A549 (cell line): Measurements from ENCODE around the gene SLC34A2. TPM values are rescaled to one million over a fixed set of nuclear protein-coding genes. Genes with fewer than 3 reads are reported as not detected.
"Not testable (repeated sequence)": the region's sequence is repeated elsewhere in the genome, so short reads cannot be mapped to it uniquely, and the experiment has no call there.

Experiments used
- ATAC-seq, 2 experiments: fragments of 200-7000 bp in 1 of 2; fragments of >200 bp in 1 of 2; cut with Nextera tagmentation in 1 of 2; cut with Tn5 transposase in 1 of 2; 3 replicates each; pipeline versions ENCODE4 v1.8.0 to v1.9.1; 2018 to 2020; ENCODE audit warnings: mild to moderate bottlenecking in 1 of 2, moderate library complexity in 1 of 2
- CTCF ChIA-PET: fragments of 300-600 bp; sonication (Branson Sonifier 250); formaldehyde crosslinking; extraction: SDS; loops from one replicate; lab custom pipeline; 2021; ENCODE audit warnings: antibody characterized with exemption, inconsistent platforms; lab: Yijun Ruan, JAX
- POLR2A ChIA-PET: fragments of 350-600 bp; formaldehyde crosslinking; extraction: SDS; loops from one replicate; lab custom pipeline; 2021; ENCODE audit warnings: antibody characterized with exemption, inconsistent platforms; lab: Yijun Ruan, JAX
- DNase-seq, 2 experiments: peaks; one replicate each; pipeline versions ENCODE4 v3.0.0 to v3.0.0-alpha.2; 2011 to 2016; ENCODE audit warnings: low read depth in 1 of 2, low spot score in 1 of 2
- FAIRE-seq: peaks from 2 replicates; lab custom pipeline; 2011; peaks lifted over from hg19 to GRCh38; lab: Jason Lieb, UNC
- H3K27ac ChIP-seq, 2 experiments: fragments of >200 bp; sonication (Bioruptor Twin); formaldehyde crosslinking; 3 replicates each; pipeline ENCODE4 v1.5.1; 2016 to 2017
- H3K4me1 ChIP-seq: fragments of >200 bp; sonication (Bioruptor Twin); formaldehyde crosslinking; 3 replicates; pipeline ENCODE4 v1.6.1; 2016
- H3K4me2 ChIP-seq: fragments of >200 bp; sonication (Bioruptor Twin); formaldehyde crosslinking; 3 replicates; pipeline ENCODE4 v1.6.1; 2016
- H3K4me3 ChIP-seq: fragments of >200 bp; sonication (Bioruptor Twin); formaldehyde crosslinking; 3 replicates; pipeline ENCODE4 v1.5.1; 2016
- H3K9me3 ChIP-seq: fragments of >200 bp; sonication (Bioruptor Twin); formaldehyde crosslinking; 3 replicates; pipeline ENCODE4 v1.6.1; 2016
- CBX8 ChIP-seq: fragments of 200-600 bp; sonication (generic); IDR thresholded peaks from 2 replicates; pipeline ENCODE4 v1.6.1; 2016
- CEBPB ChIP-seq, 2 experiments: fragments of >200 bp in 1 of 2; sonication (Bioruptor Twin) in 1 of 2; formaldehyde crosslinking in 1 of 2; IDR thresholded peaks; 2 replicates each; pipeline ENCODE4 v1.6.1; 2012 to 2016
- CHD2 ChIP-seq: fragments of 150-350 bp; IDR thresholded peaks from 2 replicates; pipeline ENCODE4 v1.6.1; 2014; ENCODE audit warnings: low read length; ENCODE audit not compliant: partially characterized antibody
- FOSL2 ChIP-seq, 2 experiments: fragments of 450-650 bp in 1 of 2; fragments of >200 bp in 1 of 2; sonication (Bioruptor Twin) in 1 of 2; formaldehyde crosslinking; IDR thresholded peaks; 2 replicates each; pipeline versions ENCODE4 v1.5.0 to v1.6.1; 2016 to 2020; ENCODE audit warnings: mild to moderate bottlenecking in 1 of 2, moderate library complexity in 1 of 2
- GATA3 ChIP-seq: IDR thresholded peaks from 2 replicates; pipeline ENCODE4 v1.6.1; 2012; ENCODE audit warnings: borderline replicate concordance
- HDAC2 ChIP-seq: fragments of 200-600 bp; sonication (generic); IDR thresholded peaks from 2 replicates; pipeline ENCODE4 v1.6.1; 2016
- MAFK ChIP-seq: fragments of 450-650 bp; IDR thresholded peaks from 2 replicates; pipeline ENCODE4 v1.6.1; 2014; ENCODE audit not compliant: partially characterized antibody
- PHF8 ChIP-seq: fragments of 200-600 bp; sonication (generic); IDR thresholded peaks from 2 replicates; pipeline ENCODE4 v1.6.1; 2016; ENCODE audit warnings: low read depth, mild to moderate bottlenecking, antibody characterized with exemption, moderate library complexity, borderline replicate concordance
- POLR2A ChIP-seq: IDR thresholded peaks from 2 replicates; pipeline ENCODE4 v1.6.1; 2012; ENCODE audit warnings: mild to moderate bottlenecking, low read length
- RCOR1 ChIP-seq: fragments of 150-350 bp; IDR thresholded peaks from 2 replicates; pipeline ENCODE4 v1.6.1; 2014; ENCODE audit warnings: antibody characterized with exemption, low read length, low read depth
- TP53 ChIP-seq: fragments of 250-450 bp; sonication (Bioruptor Pico); IDR thresholded peaks from 2 replicates; pipeline ENCODE4 v1.5.0; 2021; ENCODE audit warnings: mild to moderate bottlenecking, moderate library complexity
- ZC3H11A ChIP-seq: fragments of 450-650 bp; IDR thresholded peaks from 2 replicates; pipeline ENCODE4 v1.6.1; 2014; ENCODE audit warnings: antibody characterized with exemption, mild to moderate bottlenecking
- ZFP36 ChIP-seq: fragments of 450-650 bp; IDR thresholded peaks from 2 replicates; pipeline ENCODE4 v1.6.1; 2014; ENCODE audit warnings: borderline replicate concordance; ENCODE audit not compliant: partially characterized antibody
- ZSCAN20 ChIP-seq: fragments of 250-450 bp; sonication (Bioruptor Pico); IDR thresholded peaks from 2 replicates; pipeline ENCODE4 v1.8.0; 2022; ENCODE audit warnings: mild to moderate bottlenecking, moderate library complexity
- WGBS: methylation state at CpG from one replicate; pipeline ENCODE4 v1.1.6; 2017; ENCODE audit errors: missing lambda C conversion rate; 5-methylcytosine and 5-hydroxymethylcytosine counted together
- polyA plus RNA-seq, 4 experiments: library from polyadenylated mRNA; depleted of rRNA in 3 of 4; stranded (reverse); fragments of >200 nt; fragmentation: RNase III in 1 of 4; extraction: RNeasy Plus Mini Kit Qiagen cat#74134 plus additional on column Dnase treatment in 1 of 4; gene quantifications; 2 replicates in 3 of 4; 3 replicates in 1 of 4; pipeline ENCODE4 v1.2.3, GENCODE V29; 2011 to 2017
- TF ChIP-seq, protein P1 (sequence below): fragments of 250-450 bp; sonication (Bioruptor Pico); IDR thresholded peaks from 2 replicates; pipeline ENCODE4 v1.5.0; 2021; ENCODE audit warnings: mild to moderate bottlenecking, moderate library complexity, borderline replicate concordance

The SLC34A2 gene
- polyA plus RNA-seq, 2 of the 4 experiments (the other 2 are of a cell fraction) = 0.03 to 0.08 TPM

DNA sequence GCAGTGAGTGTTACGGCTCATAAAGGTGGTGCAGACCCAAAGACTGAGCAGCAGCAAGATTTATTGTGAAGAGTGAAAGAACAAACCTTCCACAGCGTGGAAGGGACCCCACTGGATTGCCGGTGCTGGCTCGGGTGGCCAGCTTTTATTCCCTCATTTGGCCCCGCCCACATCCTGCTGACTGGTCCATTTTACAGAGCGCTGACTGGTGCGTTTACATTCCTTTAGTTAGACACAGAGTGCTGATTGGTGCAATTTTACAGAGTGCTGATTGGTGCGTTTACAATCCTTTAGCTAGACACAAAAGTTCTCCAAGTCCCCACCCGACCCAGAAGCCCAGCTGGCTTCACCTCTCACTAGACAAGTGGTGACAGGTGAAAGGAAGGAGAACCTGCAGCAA is 42.0 kb upstream of the SLC34A2 start:
- POLR2A ChIA-PET, H3K9me3 ChIP-seq, CTCF ChIA-PET, ATAC-seq, H3K4me2 ChIP-seq, FAIRE-seq, H3K4me1 ChIP-seq: not testable (repeated sequence)
- peak; percentile 65 for TF ChIP-seq MAFK
- TF ChIP-seq, all 56 proteins: peak for 1; not testable (repeated sequence) for 55
- not testable (repeated sequence) for H3K4me3 ChIP-seq, H3K27ac ChIP-seq, DNase-seq
- 72% methylated on average over 8 of the region's 9 CpGs for WGBS

DNA sequence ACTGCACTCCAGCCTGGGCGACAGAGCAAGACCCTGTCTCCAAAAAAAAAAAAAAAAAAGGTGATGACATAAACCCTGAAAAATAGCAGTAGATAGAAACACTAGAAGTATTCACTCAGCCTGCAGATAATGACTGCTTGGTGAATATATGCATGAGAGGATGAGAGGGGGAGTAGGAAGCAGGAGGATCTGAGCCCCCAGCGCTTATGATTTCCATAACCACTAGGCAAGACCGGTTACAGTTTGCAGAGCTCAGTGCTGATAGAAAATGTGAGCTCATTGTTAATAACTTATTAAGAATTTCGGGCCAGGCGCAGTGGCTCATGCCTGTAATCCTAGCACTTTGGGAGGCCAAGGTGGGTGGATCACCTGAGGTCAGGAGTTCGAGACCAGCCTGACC is 40.8 kb upstream of the SLC34A2 start:
- TF ChIP-seq RCOR1 = no peak
- TF ChIP-seq, protein P1, sequence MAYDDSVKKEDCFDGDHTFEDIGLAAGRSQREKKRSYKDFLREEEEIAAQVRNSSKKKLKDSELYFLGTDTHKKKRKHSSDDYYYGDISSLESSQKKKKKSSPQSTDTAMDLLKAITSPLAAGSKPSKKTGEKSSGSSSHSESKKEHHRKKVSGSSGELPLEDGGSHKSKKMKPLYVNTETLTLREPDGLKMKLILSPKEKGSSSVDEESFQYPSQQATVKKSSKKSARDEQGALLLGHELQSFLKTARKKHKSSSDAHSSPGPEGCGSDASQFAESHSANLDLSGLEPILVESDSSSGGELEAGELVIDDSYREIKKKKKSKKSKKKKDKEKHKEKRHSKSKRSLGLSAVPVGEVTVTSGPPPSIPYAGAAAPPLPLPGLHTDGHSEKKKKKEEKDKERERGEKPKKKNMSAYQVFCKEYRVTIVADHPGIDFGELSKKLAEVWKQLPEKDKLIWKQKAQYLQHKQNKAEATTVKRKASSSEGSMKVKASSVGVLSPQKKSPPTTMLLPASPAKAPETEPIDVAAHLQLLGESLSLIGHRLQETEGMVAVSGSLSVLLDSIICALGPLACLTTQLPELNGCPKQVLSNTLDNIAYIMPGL (CRISPR knock-in tag) = no peak
- TF ChIP-seq ZFP36 = no peak
- no peak for TF ChIP-seq TP53 (CRISPR knock-in tag)
- no peak for TF ChIP-seq CHD2
- TF ChIP-seq, all 56 proteins: peak for 0
- Histone ChIP-seq H3K4me1 (no peaks in the 10 kb centered on the region), H3K9me3 (no peaks in the 10 kb centered on the region), H3K4me3 (no peak overlapping the region), H3K4me2 (no peak overlapping the region), H3K27ac (no peak overlapping the region)
- no peak for ATAC-seq
- no peak for DNase-seq
- ChIA-PET CTCF (interaction anchor here (0.6 kb wide), 1 partner anchor 1030 kb away, joined by 3 read pairs; no protein-coding TSS in a partner anchor), POLR2A (no interaction called here)
- FAIRE-seq = no peak
- WGBS = 68% methylated on average over 6 of the region's 6 CpGs

DNA sequence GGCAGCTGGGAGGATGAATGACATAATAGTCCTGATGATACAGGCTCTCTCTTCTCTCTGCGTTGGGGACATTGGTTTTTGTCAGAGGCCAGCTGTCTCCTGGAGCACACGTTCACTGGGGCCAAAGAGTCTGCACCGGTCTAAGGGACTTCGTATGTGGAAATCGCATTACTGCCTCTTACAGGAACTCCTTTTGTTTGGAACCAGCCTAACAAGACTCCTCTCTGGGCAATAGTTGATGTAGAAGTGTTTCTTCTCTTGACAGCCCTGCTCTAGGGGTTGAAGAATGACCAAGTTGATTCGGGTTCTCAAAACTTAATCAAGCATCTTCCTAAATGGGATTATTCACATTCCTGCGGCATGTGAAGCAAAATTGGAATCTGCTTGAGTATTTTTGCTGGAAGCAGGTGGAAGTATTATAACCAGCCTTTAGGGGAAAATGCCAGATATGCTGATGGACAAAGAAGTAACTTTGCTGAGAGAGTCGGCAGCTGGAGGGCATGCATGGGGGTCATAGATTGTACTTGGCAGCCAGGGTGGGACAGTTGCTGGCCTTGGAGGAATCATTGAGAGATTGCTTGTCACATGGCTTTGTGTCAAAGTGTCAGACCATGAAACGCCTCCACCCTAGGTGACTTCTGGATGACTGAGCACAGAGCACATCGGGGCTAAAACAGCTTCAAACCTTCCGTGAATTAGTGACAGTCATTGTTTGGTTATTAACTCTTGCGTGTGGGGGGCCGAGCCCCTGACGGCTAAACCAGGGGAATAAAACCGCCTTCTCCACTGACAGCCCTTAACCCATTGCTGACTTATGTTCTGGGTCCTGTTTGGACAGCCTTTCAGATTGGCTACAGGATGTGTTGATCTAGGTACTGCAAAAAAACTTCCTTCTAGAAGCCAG is 34.4 kb upstream of the SLC34A2 start:
- FAIRE-seq (no peak), DNase-seq (no peak)
- no peaks in the 10 kb centered on the region for H3K4me1 ChIP-seq
- H3K4me3 ChIP-seq = no peak overlapping the region
- H3K27ac ChIP-seq = no peak overlapping the region
- 52% methylated on average over 15 of the region's 15 CpGs for WGBS
- CTCF ChIA-PET = no interaction called here
- H3K9me3 ChIP-seq = no peaks in the 10 kb centered on the region
- TF ChIP-seq ZC3H11A = no peak
- TF ChIP-seq, all 56 proteins: peak for 0
- ATAC-seq = no peak
- H3K4me2 ChIP-seq = no peak overlapping the region
- POLR2A ChIA-PET = no interaction called here

DNA sequence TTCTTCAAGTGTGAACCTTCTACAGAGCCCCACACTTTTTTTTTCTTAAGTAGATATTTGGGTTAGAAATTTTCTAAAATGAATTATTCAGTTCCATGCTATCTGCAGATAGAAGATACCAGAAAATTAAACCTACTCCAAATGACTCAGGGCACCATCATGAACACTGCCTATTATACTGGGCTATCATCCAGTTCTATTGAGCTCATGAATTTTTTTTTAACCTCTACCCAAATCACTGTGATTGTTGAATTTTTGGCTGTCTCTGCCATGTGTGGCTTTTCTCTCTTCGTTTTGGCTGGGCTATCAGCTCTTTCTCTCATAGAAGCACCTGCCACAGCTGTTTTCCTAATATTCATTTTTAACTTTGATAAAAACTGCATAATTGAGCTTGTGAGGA is 31.0 kb upstream of the SLC34A2 start:
- Histone ChIP-seq H3K4me2 (no peak overlapping the region), H3K27ac (no peak overlapping the region), H3K4me3 (no peak overlapping the region), H3K4me1 (no peaks in the 10 kb centered on the region), H3K9me3 (no peaks in the 10 kb centered on the region)
- FAIRE-seq = no peak
- DNase-seq = no peak
- no peak for ATAC-seq
- POLR2A ChIA-PET = no interaction called here
- CTCF ChIA-PET = interaction anchor here (2.1 kb wide), 1 partner anchor 183 kb away, joined by 5 read pairs; no protein-coding TSS in a partner anchor
- WGBS = 10% methylated on average over 1 of the region's 1 CpG
- TF ChIP-seq CEBPB (IDR thresholded peaks at IDR 0.05) = no peak

DNA sequence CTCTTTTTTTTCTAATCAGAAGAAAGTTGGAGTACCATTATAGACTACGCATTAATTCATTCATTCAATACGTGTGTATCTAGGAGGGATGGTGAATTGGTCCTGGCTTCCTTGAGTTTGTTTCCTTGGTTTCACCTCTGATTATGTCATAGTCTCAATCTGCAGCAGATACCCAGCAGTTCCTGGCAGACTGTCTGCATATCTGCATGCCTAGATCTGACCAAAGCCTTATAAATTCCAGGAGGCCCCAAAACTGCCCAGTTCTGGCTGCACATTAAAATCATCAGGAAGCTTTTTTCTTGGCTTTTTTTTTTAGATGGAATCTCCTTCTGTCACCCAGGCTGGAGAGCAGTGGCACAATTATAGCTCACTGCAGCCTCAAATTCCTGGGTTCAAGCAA is 27.2 kb upstream of the SLC34A2 start:
- TF ChIP-seq HDAC2 (no peak), FOSL2 (IDR thresholded peaks at IDR 0.05) (no peak), FOSL2 (CRISPR knock-in tag; IDR thresholded peaks at IDR 0.05) (no peak), PHF8 (no peak), CBX8 (no peak), CHD2 (no peak), POLR2A (no peak), ZSCAN20 (CRISPR knock-in tag) (no peak), GATA3 (no peak)
- TF ChIP-seq, all 56 proteins: peak for 0
- CTCF ChIA-PET = no interaction called here
- H3K4me1 ChIP-seq = peaks cover 9% of the 10 kb centered on the region
- no peak overlapping the region for H3K4me2 ChIP-seq
- FAIRE-seq = no peak
- 86% methylated on average over 2 of the region's 2 CpGs for WGBS
- no peaks in the 10 kb centered on the region for H3K9me3 ChIP-seq
- H3K4me3 ChIP-seq = no peak overlapping the region
- DNase-seq = no peak
- ATAC-seq = no peak
- POLR2A ChIA-PET = no interaction called here
- no peak overlapping the region for H3K27ac ChIP-seq
